ENCODE measurements around the gene TMEM53.
"Not testable (repeated sequence)": the region's sequence is repeated elsewhere in the genome, so short reads cannot be mapped to it uniquely, and the experiment has no call there.

TMEM53 gene

GRCh38 chr1:44677201-44677766 is 3.0 kb upstream of the TMEM53 start:
- FAIRE-seq, result peak; percentile 68
- DNase-seq (ENCODE audit: insufficient read length, low spot score), result no peak

DNA sequence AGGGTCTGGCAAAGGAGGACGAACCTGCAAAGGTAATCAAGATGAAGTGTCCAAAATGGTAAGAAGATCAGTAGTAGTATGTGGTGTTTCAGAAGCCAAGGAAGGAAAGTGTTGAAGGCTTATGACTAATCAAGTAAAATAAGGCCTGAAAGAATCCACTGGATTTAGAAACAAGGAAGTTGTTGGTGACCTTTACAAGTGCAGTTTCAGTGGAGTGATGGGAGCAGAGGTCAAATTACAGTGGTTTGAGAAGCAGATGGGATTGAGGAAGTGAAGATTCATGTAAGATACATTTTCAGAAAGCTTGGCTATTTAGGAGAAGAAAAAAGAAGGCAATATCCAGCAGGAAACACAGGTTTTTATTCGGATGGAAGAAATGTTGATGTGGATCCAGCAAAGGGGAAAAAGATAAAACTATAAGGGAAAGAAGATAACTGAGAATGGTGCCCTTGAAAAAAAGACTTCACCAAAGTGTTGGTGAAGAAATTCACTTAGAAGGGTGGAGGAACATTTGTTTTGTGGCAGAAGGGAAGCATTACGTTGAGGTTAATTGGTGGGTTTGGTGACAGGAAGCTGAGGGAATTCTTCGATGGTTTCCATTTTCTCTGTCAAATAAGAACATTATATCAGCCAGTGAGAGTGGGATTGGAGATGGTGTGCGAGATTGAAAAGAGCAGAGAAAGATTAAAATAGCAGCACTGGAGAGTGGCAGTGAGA is 2.4 kb upstream of the TMEM53 start:
- DNase-seq (ENCODE audit: insufficient read length, low spot score) (no peak), FAIRE-seq (peak; percentile 76)
- no peak for TF ChIP-seq TAF1 (IDR thresholded peaks at IDR 0.05; ENCODE audit: low read depth, low read length)
- peak; percentile 92 for TF ChIP-seq SPI1 (IDR thresholded peaks at IDR 0.05; ENCODE audit: low read depth, low read length)
- TF ChIP-seq POLR2AphosphoS5 (IDR thresholded peaks at IDR 0.05; ENCODE audit: low read depth, low read length), result no peak
- no peak for TF ChIP-seq POLR2A (IDR thresholded peaks at IDR 0.05; ENCODE audit: low read depth, low read length)

More at GRCh38 chr1:44677201-44677766, 3.0 kb upstream of the TMEM53 start:
- TF ChIP-seq SPI1 (IDR thresholded peaks at IDR 0.05; ENCODE audit: low read depth, low read length) (no peak), POU2F2 (IDR thresholded peaks at IDR 0.05; ENCODE audit: low read depth, low read length) (peak; percentile 89)

DNA sequence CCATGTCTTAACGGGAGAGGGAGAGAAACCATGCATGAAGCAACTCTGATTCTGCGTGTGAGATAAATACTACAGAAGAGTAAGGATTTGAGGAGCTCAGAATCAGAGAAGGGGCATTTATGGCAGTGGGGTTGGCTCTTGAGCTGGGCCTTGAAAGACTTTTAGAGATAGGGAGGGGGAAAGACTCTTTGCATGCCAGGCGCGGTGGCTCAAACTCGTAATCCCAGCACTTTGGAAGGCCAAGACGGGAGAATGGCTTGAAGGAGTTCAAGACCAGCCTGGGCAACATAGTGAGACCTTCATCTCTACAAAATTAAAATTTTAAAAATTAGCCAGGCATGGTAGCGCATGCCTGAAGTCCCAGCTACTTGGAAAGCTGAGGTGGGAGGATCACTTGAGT is 905 bp upstream of the TMEM53 start:
- no peak for TF ChIP-seq POU2F2 (IDR thresholded peaks at IDR 0.05; ENCODE audit: low read depth, low read length)
- TF ChIP-seq PAX5 (IDR thresholded peaks at IDR 0.05; ENCODE audit: insufficient read depth, low read length, severe bottlenecking), result no peak
- TF ChIP-seq POLR2AphosphoS5 (IDR thresholded peaks at IDR 0.05; ENCODE audit: low read depth, low read length), result no peak
- TF ChIP-seq TAF1 (IDR thresholded peaks at IDR 0.05; ENCODE audit: low read depth, low read length), result no peak
- TF ChIP-seq SPI1 (IDR thresholded peaks at IDR 0.05; ENCODE audit: low read depth, low read length), result no peak
- no peak for TF ChIP-seq POLR2A (IDR thresholded peaks at IDR 0.05; ENCODE audit: low read depth, low read length)
- DNase-seq (ENCODE audit: insufficient read length, low spot score) (no peak), FAIRE-seq (no peak)

GRCh38 chr1:44673675-44674112 is 587 bp downstream of the TMEM53 start:
- FAIRE-seq (no peak), DNase-seq (ENCODE audit: insufficient read length, low spot score) (no peak)
- TF ChIP-seq POLR2A (IDR thresholded peaks at IDR 0.05; ENCODE audit: low read depth, low read length) (no peak), TAF1 (IDR thresholded peaks at IDR 0.05; ENCODE audit: low read depth, low read length) (no peak), PAX5 (IDR thresholded peaks at IDR 0.05; ENCODE audit: insufficient read depth, low read length, severe bottlenecking) (no peak), POU2F2 (IDR thresholded peaks at IDR 0.05; ENCODE audit: low read depth, low read length) (no peak), SPI1 (IDR thresholded peaks at IDR 0.05; ENCODE audit: low read depth, low read length) (no peak), POLR2AphosphoS5 (IDR thresholded peaks at IDR 0.05; ENCODE audit: low read depth, low read length) (0 out of 2 replicates have a peak, but pooled peaks have one; percentile 23)

DNA sequence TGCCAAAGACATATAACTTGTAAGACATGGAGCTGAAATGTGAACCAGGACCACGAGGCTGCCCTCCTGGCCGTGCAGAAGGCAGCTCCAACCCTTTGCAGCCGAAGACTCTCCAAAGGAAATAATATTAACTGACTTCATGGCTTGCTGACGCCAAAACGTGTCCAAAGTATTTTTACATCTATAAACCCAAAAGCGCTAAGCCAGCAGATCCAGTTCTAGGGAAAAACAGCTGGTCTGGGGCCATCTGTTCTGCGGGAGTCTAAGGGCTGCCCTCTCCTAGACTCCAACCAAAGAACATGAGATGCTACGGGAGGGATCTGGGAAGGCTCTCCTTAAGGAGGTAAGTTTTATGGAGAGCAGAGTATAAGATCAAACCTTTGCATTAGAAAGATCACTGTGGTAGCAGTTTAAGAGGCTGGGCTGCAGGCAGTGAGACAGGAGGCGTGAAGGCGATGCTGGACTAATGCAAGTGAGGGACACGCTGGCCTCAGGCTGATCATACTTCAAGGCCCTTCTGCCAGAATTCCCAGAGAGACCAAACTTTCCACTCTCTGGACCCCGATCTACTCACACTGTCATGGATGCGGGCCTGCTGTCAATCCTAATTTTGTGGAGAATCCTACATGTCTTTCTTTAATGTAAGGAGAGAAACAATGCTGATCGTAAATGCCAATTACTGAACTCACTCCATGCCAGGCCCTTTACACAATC is 1.2 kb downstream of the TMEM53 start:
- no peak for FAIRE-seq
- DNase-seq (ENCODE audit: insufficient read length, low spot score), result no peak
- TF ChIP-seq POU2F2 (IDR thresholded peaks at IDR 0.05; ENCODE audit: low read depth, low read length), result no peak
- TF ChIP-seq PAX5 (IDR thresholded peaks at IDR 0.05; ENCODE audit: insufficient read depth, low read length, severe bottlenecking), result no peak
- no peak for TF ChIP-seq SPI1 (IDR thresholded peaks at IDR 0.05; ENCODE audit: low read depth, low read length)
- TF ChIP-seq TAF1 (IDR thresholded peaks at IDR 0.05; ENCODE audit: low read depth, low read length), result no peak
- TF ChIP-seq POLR2AphosphoS5 (IDR thresholded peaks at IDR 0.05; ENCODE audit: low read depth, low read length), result no peak
- TF ChIP-seq POLR2A (IDR thresholded peaks at IDR 0.05; ENCODE audit: low read depth, low read length), result no peak

DNA sequence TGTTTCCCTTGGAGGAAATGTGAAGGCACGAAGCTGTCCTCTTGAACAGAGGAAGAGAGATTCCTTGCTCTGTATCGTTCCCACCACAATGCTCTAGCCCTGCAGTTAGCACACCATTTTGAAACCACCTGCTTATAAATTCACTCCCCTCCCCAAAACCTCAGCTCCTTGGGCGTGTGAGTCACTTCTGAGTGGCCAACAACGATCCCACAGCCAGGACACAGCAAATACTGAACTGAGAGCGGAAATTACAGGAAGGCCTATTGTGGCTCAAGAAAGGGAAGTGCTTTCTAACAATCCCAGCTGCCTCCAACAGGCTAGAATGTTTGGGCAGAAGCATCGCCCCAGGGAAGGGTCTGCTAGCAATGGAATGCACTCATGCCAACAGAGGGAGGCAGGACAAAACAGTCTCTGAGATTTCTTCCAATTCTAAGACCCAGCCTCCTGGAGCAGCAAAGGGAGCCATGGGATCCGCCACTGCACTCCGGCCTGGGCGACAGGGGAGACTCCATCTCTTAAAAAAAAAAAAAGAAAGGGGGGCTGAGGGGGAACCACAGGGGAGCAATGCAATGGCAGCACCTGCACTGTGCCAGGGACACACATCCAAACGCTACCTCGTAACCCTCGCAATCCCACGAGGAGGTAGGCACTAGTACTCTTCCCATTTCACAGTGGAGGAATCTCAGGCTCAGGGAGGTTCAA is 1.9 kb downstream of the TMEM53 start:
- FAIRE-seq (peak; percentile 91), DNase-seq (ENCODE audit: insufficient read length, low spot score) (no peak)
- no peak for TF ChIP-seq PAX5 (IDR thresholded peaks at IDR 0.05; ENCODE audit: insufficient read depth, low read length, severe bottlenecking)
- peak; percentile 94 for TF ChIP-seq SPI1 (IDR thresholded peaks at IDR 0.05; ENCODE audit: low read depth, low read length)
- TF ChIP-seq POLR2A (IDR thresholded peaks at IDR 0.05; ENCODE audit: low read depth, low read length), result peak; percentile 72
- no peak for TF ChIP-seq TAF1 (IDR thresholded peaks at IDR 0.05; ENCODE audit: low read depth, low read length)
- no peak for TF ChIP-seq POU2F2 (IDR thresholded peaks at IDR 0.05; ENCODE audit: low read depth, low read length)
- no peak; the same call in 1 of the 2 replicates for TF ChIP-seq POLR2AphosphoS5 (IDR thresholded peaks at IDR 0.05; ENCODE audit: low read depth, low read length)

DNA sequence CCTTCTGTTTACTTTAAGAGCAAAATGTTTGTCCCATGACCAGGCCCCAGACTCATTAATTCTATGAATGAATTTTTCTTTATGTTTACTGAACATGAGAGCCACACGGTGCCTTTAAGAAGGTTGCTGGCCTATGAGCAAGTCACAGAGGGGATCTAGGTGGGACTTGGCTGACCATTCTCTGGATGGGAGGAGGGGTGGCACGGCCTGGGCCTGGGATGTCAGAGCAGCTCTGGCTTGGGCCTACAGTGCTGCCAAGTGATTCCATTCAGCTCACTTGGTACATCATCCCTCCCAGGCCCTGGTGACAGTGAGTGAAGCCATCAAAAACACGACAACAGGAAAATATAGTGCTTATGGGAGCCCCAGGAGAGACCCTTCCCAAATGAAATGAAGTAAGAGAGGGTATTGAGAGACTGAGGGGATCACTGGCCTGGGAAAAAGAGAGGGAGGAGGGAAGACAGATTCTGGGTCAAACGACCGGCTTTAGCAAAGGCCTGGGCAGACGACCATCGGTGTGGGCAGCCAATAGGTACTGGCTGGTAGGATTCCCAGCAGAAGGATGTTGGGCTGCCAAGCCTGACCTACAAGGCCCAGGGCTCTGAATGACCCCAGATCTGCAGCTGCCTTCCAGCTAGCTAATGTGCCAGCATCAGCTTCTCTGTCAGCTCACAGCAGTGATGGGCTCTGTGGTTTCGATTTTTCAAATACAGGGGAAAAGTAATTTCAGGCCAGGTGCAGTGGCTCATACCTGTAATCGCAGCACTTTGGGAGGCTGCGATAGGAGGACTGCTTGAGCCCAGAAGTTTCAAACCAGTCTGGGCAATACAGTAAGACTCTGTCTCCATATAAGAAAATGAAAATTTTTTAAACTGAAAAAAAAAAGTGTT is 3.3 kb downstream of the TMEM53 start:
- TF ChIP-seq POU2F2 (IDR thresholded peaks at IDR 0.05; ENCODE audit: low read depth, low read length), result no peak
- TF ChIP-seq POLR2AphosphoS5 (IDR thresholded peaks at IDR 0.05; ENCODE audit: low read depth, low read length), result no peak
- no peak for TF ChIP-seq TAF1 (IDR thresholded peaks at IDR 0.05; ENCODE audit: low read depth, low read length)
- no peak for TF ChIP-seq SPI1 (IDR thresholded peaks at IDR 0.05; ENCODE audit: low read depth, low read length)
- no peak for TF ChIP-seq PAX5 (IDR thresholded peaks at IDR 0.05; ENCODE audit: insufficient read depth, low read length, severe bottlenecking)
- TF ChIP-seq POLR2A (IDR thresholded peaks at IDR 0.05; ENCODE audit: low read depth, low read length), result no peak
- FAIRE-seq, result no peak

DNA sequence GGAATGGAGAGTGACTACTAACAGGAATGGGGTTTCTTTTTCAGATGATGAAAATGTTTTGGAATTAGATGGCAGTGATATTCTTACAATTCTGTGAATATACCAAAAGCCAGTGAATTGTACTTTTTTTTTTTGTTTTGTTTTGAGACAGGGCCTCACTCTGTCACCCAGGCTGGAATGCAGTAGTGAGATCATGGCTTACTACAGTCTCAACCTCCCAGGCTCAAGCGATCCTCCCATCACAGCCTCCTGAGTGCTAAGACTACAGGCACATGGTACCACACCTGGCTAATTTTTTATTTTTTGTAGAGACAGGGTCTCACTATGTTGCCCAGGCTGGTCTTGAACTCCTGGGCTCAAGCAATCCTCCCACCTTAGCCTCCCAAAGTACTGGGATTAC is 7.6 kb downstream of the TMEM53 start:
- not testable (repeated sequence) for FAIRE-seq; DNase-seq (ENCODE audit: insufficient read length, low spot score)

More for the DNA sequence above, 3.3 kb downstream of the TMEM53 start:
- DNase-seq (ENCODE audit: insufficient read length, low spot score), result no peak
